GM12878 (cell line): ENCODE results near the gene SCLT1. TPM values are rescaled to one million over a fixed set of nuclear protein-coding genes. Genes with fewer than 3 reads are reported as not detected.

Experiments used
- ATAC-seq: fragments of 200-7000 bp; cut with Tn5 transposase; 3 replicates; pipeline ENCODE4 v1.9.1; 2020; ENCODE audit warnings: mild to moderate bottlenecking, moderate library complexity
- BruUV-seq: library from RNA; stranded (reverse); fragments of 400-500 nt; replicated peaks from 2 replicates; lab custom pipeline; 2021; lab: Mats Ljungman, UMichigan
- CTCF ChIA-PET: fragments of 300-600 bp; sonication (Branson Sonifier 250); formaldehyde crosslinking; extraction: SDS; loops from one replicate; lab custom pipeline; 2021; ENCODE audit warnings: inconsistent platforms; lab: Yijun Ruan, JAX
- POLR2A ChIA-PET: fragments of 350-600 bp; formaldehyde crosslinking; extraction: SDS; loops from one replicate; lab custom pipeline; 2021; ENCODE audit warnings: inconsistent platforms; lab: Charles Lee
- RAD21 ChIA-PET: fragments of 300-600 bp; sonication (Branson Sonifier 250); formaldehyde crosslinking; loops from one replicate; lab custom pipeline; 2023; ENCODE audit warnings: antibody characterized with exemption; ENCODE audit not compliant: unreplicated experiment; lab: Charles Lee
- SMC1A ChIA-PET: fragments of 300-600 bp; sonication (Branson Sonifier 250); formaldehyde crosslinking; loops from one replicate; lab custom pipeline; 2023; ENCODE audit not compliant: unreplicated experiment, uncharacterized antibody; lab: Charles Lee
- DNase-seq: peaks from one replicate; pipeline ENCODE4 v3.0.0-alpha.2; 2011; ENCODE audit warnings: low read depth, low spot score
- FAIRE-seq: peaks from 3 replicates; lab custom pipeline; 2011; peaks lifted over from hg19 to GRCh38; lab: Jason Lieb, UNC
- H2AFZ ChIP-seq: 2 replicates; pipeline ENCODE4 v1.6.0; 2011; ENCODE audit warnings: low read depth, low read length, control low read depth; ENCODE audit not compliant: control insufficient read depth
- H3K27ac ChIP-seq: 2 replicates; pipeline ENCODE4 v1.5.1; 2011; ENCODE audit warnings: control low read depth; ENCODE audit not compliant: control insufficient read depth, insufficient read depth
- H3K27me3 ChIP-seq, 2 experiments: replicated peaks in 1 of 2; 2 replicates each; pipeline versions ENCODE4 v1.6.0 to v1.6.1; 2011; ENCODE audit warnings: low read length in 1 of 2; ENCODE audit not compliant: control insufficient read depth in 2 of 2, insufficient read depth in 2 of 2
- H3K36me3 ChIP-seq, 2 experiments: 2 replicates each; pipeline ENCODE4 v1.5.1; 2011; ENCODE audit warnings: low read length in 1 of 2; ENCODE audit not compliant: control insufficient read depth in 2 of 2, insufficient read depth in 2 of 2
- H3K4me1 ChIP-seq: 2 replicates; pipeline ENCODE4 v1.6.1; 2011; ENCODE audit warnings: mild to moderate bottlenecking, low read length, moderate library complexity, mixed read lengths; ENCODE audit not compliant: control insufficient read depth, insufficient read depth
- H3K4me2 ChIP-seq: 2 replicates; pipeline ENCODE4 v1.6.0; 2011; ENCODE audit warnings: control low read depth; ENCODE audit not compliant: control insufficient read depth, insufficient read depth
- H3K4me3 ChIP-seq: fragments of 200-600 bp; sonication (generic); 2 replicates; pipeline ENCODE4 v1.5.1; 2016
- H3K79me2 ChIP-seq: 2 replicates; pipeline ENCODE4 v1.6.0; 2011; ENCODE audit warnings: low read length; ENCODE audit not compliant: control insufficient read depth, insufficient read depth
- H3K9ac ChIP-seq: 2 replicates; pipeline ENCODE4 v1.8.0; 2011; ENCODE audit warnings: low read length, control low read depth, mixed read lengths; ENCODE audit not compliant: control insufficient read depth, insufficient read depth
- H3K9me3 ChIP-seq: replicated peaks from 3 replicates; pipeline ENCODE4 v1.5.1; 2011; ENCODE audit warnings: mild to moderate bottlenecking, low read length; ENCODE audit not compliant: control insufficient read depth, insufficient read depth
- H4K20me1 ChIP-seq: 2 replicates; pipeline ENCODE4 v1.6.0; 2011; ENCODE audit not compliant: control insufficient read depth, insufficient read depth
- CHD2 ChIP-seq: IDR thresholded peaks from 2 replicates; pipeline ENCODE4 v1.6.1; 2011; ENCODE audit warnings: low read depth, low read length, improper control_type of control experiment, borderline replicate concordance
- CREB1 ChIP-seq: IDR thresholded peaks from 2 replicates; pipeline ENCODE4 v1.6.1; 2012; ENCODE audit warnings: low read depth, mild to moderate bottlenecking, inconsistent platforms
- CREM ChIP-seq: IDR thresholded peaks from 2 replicates; pipeline ENCODE4 v1.6.1; 2014; ENCODE audit warnings: antibody characterized with exemption, low read depth
- GABPA ChIP-seq: IDR thresholded peaks from 2 replicates; pipeline ENCODE4 v1.6.1; 2014; ENCODE audit warnings: antibody characterized with exemption, low read depth, mild to moderate bottlenecking, inconsistent platforms
- IRF4 ChIP-seq: IDR thresholded peaks from 2 replicates; pipeline ENCODE4 v1.6.1; 2011; ENCODE audit warnings: low read depth, low read length
- JUNB ChIP-seq: IDR thresholded peaks from 2 replicates; pipeline ENCODE4 v1.6.1; 2016; ENCODE audit warnings: antibody characterized with exemption, mild to moderate bottlenecking
- PML ChIP-seq: IDR thresholded peaks from 2 replicates; pipeline ENCODE4 v1.6.1; 2012; ENCODE audit warnings: low read length, inconsistent platforms
- RCOR1 ChIP-seq: conservative IDR thresholded peaks from 2 replicates; pipeline ENCODE4 v1.6.1; 2012; ENCODE audit warnings: low read depth, low read length, improper control_type of control experiment
- SMARCA5 ChIP-seq: fragments of 450-650 bp; IDR thresholded peaks from 2 replicates; pipeline ENCODE4 v1.6.1; 2017; ENCODE audit warnings: mild to moderate bottlenecking
- SREBF2 ChIP-seq: IDR thresholded peaks from 2 replicates; pipeline ENCODE4 v1.6.1; 2012; ENCODE audit warnings: mild to moderate bottlenecking, low read length
- TARDBP ChIP-seq: IDR thresholded peaks from 2 replicates; pipeline ENCODE4 v1.6.1; 2016; ENCODE audit warnings: borderline replicate concordance
- WGBS: methylation state at CpG from one replicate; pipeline ENCODE4 v1.1.6; 2016; ENCODE audit warnings: low lambda C conversion rate; ENCODE audit not compliant: insufficient replicate concordance, insufficient coverage; ENCODE audit errors: missing lambda C conversion rate; 5-methylcytosine and 5-hydroxymethylcytosine counted together
- in situ Hi-C: fragments of 300-500 bp; cut with MboI; formaldehyde crosslinking; loops from 9 replicates; pipeline ENCODE4 v1.14.3; 2018; ENCODE audit warnings: mixed read lengths
- intact Hi-C: fragments of 100-400 bp; cut with micrococcal nuclease; formaldehyde crosslinking; loops from one replicate; pipeline ENCODE4 v1.14.2; 2022; ENCODE audit not compliant: unreplicated experiment
- polyA plus RNA-seq, 11 experiments: library from polyadenylated mRNA; depleted of rRNA in 4 of 11; unstranded in 6 of 11; stranded (reverse) in 5 of 11; fragments of >200 nt; fragmentation: Nextera tagmentation in 4 of 11; fragmentation: Illumina TruSeq in 1 of 11; extraction: Ambion mirVana in 4 of 11; extraction: Trizol in 1 of 11; gene quantifications; 1 replicate in 1 of 11; 2 replicates in 10 of 11; pipeline versions ENCODE4 v1.2.1 to v1.2.3, GENCODE V29; 2011 to 2016; ENCODE audit warnings: inconsistent platforms in 2 of 11, missing spikeins in 2 of 11, low read depth in 1 of 11
- total RNA-seq, 4 experiments: library from RNA; depleted of rRNA in 3 of 4; stranded (reverse); fragments of >200 nt in 3 of 4; fragmentation: Illumina TruSeq in 1 of 4; extraction: Trizol in 1 of 4; gene quantifications; 2 replicates each; pipeline versions ENCODE4 v1.2.1 to v1.2.3, GENCODE V29; 2013 to 2021
- TF ChIP-seq, protein P1 (sequence below), 3 experiments: IDR thresholded peaks in 2 of 3; conservative IDR thresholded peaks in 1 of 3; 2 replicates each; pipeline ENCODE4 v1.5.1; 2011; ENCODE audit warnings: low read depth in 3 of 3, low read length in 3 of 3, mild to moderate bottlenecking in 3 of 3, control low read depth in 2 of 3, moderate library complexity in 2 of 3, inconsistent platforms in 1 of 3, mixed read lengths in 1 of 3; ENCODE audit not compliant: control insufficient read depth in 2 of 3, insufficient read depth in 1 of 3; ENCODE audit errors: extremely low read depth in 1 of 3

The SCLT1 gene
- total and polyA plus RNA-seq, 10 of the 15 experiments (the other 5 are each of a cell fraction or from before 2014, with no cell fraction given) = 7.8 to 31.4 (median 19.6) TPM

- TF ChIP-seq CHD2 = no peak
- no peak for TF ChIP-seq SMARCA5
- no peak for TF ChIP-seq RCOR1
- no peak for TF ChIP-seq CREM
- TF ChIP-seq CREB1 = no peak
- no peak for TF ChIP-seq SREBF2
- no peak for TF ChIP-seq PML
- no peak for TF ChIP-seq JUNB
- TF ChIP-seq, protein P1, sequence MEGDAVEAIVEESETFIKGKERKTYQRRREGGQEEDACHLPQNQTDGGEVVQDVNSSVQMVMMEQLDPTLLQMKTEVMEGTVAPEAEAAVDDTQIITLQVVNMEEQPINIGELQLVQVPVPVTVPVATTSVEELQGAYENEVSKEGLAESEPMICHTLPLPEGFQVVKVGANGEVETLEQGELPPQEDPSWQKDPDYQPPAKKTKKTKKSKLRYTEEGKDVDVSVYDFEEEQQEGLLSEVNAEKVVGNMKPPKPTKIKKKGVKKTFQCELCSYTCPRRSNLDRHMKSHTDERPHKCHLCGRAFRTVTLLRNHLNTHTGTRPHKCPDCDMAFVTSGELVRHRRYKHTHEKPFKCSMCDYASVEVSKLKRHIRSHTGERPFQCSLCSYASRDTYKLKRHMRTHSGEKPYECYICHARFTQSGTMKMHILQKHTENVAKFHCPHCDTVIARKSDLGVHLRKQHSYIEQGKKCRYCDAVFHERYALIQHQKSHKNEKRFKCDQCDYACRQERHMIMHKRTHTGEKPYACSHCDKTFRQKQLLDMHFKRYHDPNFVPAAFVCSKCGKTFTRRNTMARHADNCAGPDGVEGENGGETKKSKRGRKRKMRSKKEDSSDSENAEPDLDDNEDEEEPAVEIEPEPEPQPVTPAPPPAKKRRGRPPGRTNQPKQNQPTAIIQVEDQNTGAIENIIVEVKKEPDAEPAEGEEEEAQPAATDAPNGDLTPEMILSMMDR (IDR thresholded peaks at IDR 0.05 in 2 of 3, conservative IDR thresholded peaks at IDR 0.05 in 1 of 3; ENCODE audit: control insufficient read depth in 2 of 3, extremely low read depth in 1 of 3, insufficient read depth in 1 of 3, low read depth in 3 of 3, low read length in 3 of 3) = no peak
- no peak for TF ChIP-seq TARDBP
- no peak for TF ChIP-seq IRF4
Observed at GRCh38 chr4:129064717-129065116, 28.6 kb downstream of the SCLT1 start (continued).

DNA sequence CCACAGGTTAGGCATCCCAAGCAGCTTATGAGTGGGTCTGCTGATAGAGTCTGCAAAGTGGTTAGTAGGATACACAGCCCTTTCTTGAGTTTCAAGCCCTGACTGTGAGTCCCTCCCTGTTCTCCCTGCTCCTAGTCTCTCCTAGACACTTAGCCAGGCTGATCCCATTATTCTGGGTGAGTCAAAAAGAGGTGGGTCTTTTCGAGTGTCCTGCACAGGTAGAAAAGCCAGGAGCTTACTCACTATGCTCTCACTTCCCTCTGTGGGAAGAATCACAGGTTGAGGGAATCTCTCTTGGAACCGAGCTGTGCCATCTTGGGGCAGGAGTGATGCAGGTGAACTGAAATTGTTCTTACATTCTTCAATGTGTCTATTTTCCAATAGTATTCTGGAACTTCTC, 29.7 kb downstream of the SCLT1 start:
- WGBS = 100% methylated on average over 2 of the region's 2 CpGs
- H3K79me2 ChIP-seq = no peaks in the 10 kb centered on the region
- no peaks in the 10 kb centered on the region for H3K4me1 ChIP-seq
- no peak for DNase-seq
- ChIA-PET CTCF (interaction anchor here (1.1 kb wide), 1 partner anchor 31 kb away, joined by 3 read pairs; no protein-coding TSS in a partner anchor), POLR2A (no interaction called here), RAD21 (no interaction called here), SMC1A (interaction anchor here (1.0 to 1.3 kb wide), 3 partner anchors 9 to 489 kb away, joined by 3 read pairs; no protein-coding TSS in a partner anchor)
- H3K36me3 ChIP-seq = peaks cover 7 to 10% of the 10 kb centered on the region in 2 experiments
- in situ Hi-C loops (no loop called here), intact Hi-C loops (no loop called here)
- H3K4me2 ChIP-seq = no peak overlapping the region
- no peaks in the 10 kb centered on the region for H3K27me3 ChIP-seq
- ATAC-seq = no peak
- no peak overlapping the region for H3K27ac ChIP-seq
- H3K9me3 ChIP-seq = peaks cover 31% of the 10 kb centered on the region
- no TSS peak for BruUV-seq
- no peaks in the 10 kb centered on the region for H4K20me1 ChIP-seq
- no peak overlapping the region for H2AFZ ChIP-seq
- no peak for TF ChIP-seq GABPA
- FAIRE-seq = no peak
- H3K9ac ChIP-seq = no peak overlapping the region
- H3K4me3 ChIP-seq = no peak overlapping the region
